K562 (cell line): ENCODE results near the gene AGAP1.
"Not testable (repeated sequence)": the region's sequence is repeated elsewhere in the genome, so short reads cannot be mapped to it uniquely, and the experiment has no call there.

ENCODE experiments used
- ARHGAP35 ChIP-seq: fragments of 450-650 bp; IDR thresholded peaks from 2 replicates; pipeline ENCODE4 v1.6.1; 2018; ENCODE audit not compliant: partially characterized antibody
- EZH2 ChIP-seq: IDR thresholded peaks from 2 replicates; pipeline ENCODE4 v1.6.1; 2012; ENCODE audit warnings: low read depth, mild to moderate bottlenecking, inconsistent platforms, low read length, borderline replicate concordance
- FOXM1 ChIP-seq, 2 experiments: fragments of 450-650 bp in 1 of 2; sonication (generic) in 1 of 2; formaldehyde crosslinking in 1 of 2; IDR thresholded peaks; 2 replicates each; pipeline versions ENCODE4 v1.6.1 to v1.9.0; 2017 to 2022; ENCODE audit warnings: low read depth in 2 of 2, mild to moderate bottlenecking in 2 of 2, missing genetic modification reagents in 1 of 2, moderate library complexity in 1 of 2
- JUND ChIP-seq, 2 experiments: IDR thresholded peaks; 2 replicates in 1 of 2; 3 replicates in 1 of 2; pipeline ENCODE4 v1.6.1; 2011; ENCODE audit warnings: borderline replicate concordance in 2 of 2, low read depth in 2 of 2, low read length in 2 of 2, improper control_type of control experiment in 1 of 2, missing biosample characterization in 1 of 2, missing genetic modification characterization in 1 of 2, missing genetic modification reagents in 1 of 2
- PATZ1 ChIP-seq: fragments of 250-450 bp; sonication (Bioruptor Pico); IDR thresholded peaks from 2 replicates; pipeline ENCODE4 v1.5.0; 2020; ENCODE audit warnings: mild to moderate bottlenecking, borderline replicate concordance
- RFX1 ChIP-seq: fragments of 450-650 bp; IDR thresholded peaks from 2 replicates; pipeline ENCODE4 v1.6.1; 2016; ENCODE audit warnings: mild to moderate bottlenecking, moderate library complexity
- TAF1 ChIP-seq: IDR thresholded peaks from 2 replicates; pipeline ENCODE4 v1.6.1; 2011; ENCODE audit warnings: mild to moderate bottlenecking, low read length, moderate library complexity; ENCODE audit not compliant: insufficient read depth, control insufficient read depth, severe bottlenecking; ENCODE audit errors: extremely low read depth
- ZFP36 ChIP-seq: fragments of 150-350 bp; IDR thresholded peaks from 2 replicates; pipeline ENCODE4 v1.6.1; 2018; ENCODE audit warnings: low read length, low read depth; ENCODE audit not compliant: partially characterized antibody
- ZNF282 ChIP-seq: sonication (generic); formaldehyde crosslinking; IDR thresholded peaks from 2 replicates; pipeline ENCODE4 v1.8.1; 2023; ENCODE audit warnings: missing genetic modification reagents
- ZNF384 ChIP-seq: IDR thresholded peaks from 2 replicates; pipeline ENCODE4 v1.6.1; 2012; ENCODE audit warnings: low read depth, low read length, improper control_type of control experiment
- TF ChIP-seq, protein P1 (sequence below): sonication (generic); formaldehyde crosslinking; IDR thresholded peaks from 2 replicates; pipeline ENCODE4 v1.8.0; 2022; ENCODE audit warnings: missing genetic modification reagents, mild to moderate bottlenecking, moderate library complexity, borderline replicate concordance
- TF ChIP-seq, protein P2 (sequence below): sonication (generic); formaldehyde crosslinking; IDR thresholded peaks from 2 replicates; pipeline ENCODE4 v1.8.0; 2022; ENCODE audit warnings: mild to moderate bottlenecking, missing genetic modification reagents
- TF ChIP-seq, protein P3 (sequence below): IDR thresholded peaks from 2 replicates; pipeline ENCODE4 v1.6.1; 2014; ENCODE audit warnings: antibody characterized with exemption

GRCh38 chr2:235764478-235764877 is 270.6 kb downstream of the AGAP1 start:
- TF ChIP-seq ZNF282 (CRISPR knock-in tag); PATZ1 (CRISPR knock-in tag); ZNF384; JUND (IDR thresholded peaks at IDR 0.05; ENCODE audit: borderline replicate concordance, low read depth, low read length); JUND (tag; IDR thresholded peaks at IDR 0.05; ENCODE audit: borderline replicate concordance, low read depth, low read length); EZH2; ARHGAP35; TAF1; FOXM1 (IDR thresholded peaks at IDR 0.05; ENCODE audit: low read depth); FOXM1 (CRISPR knock-in tag; IDR thresholded peaks at IDR 0.05; ENCODE audit: low read depth); RFX1; ZFP36: not testable (repeated sequence)
- TF ChIP-seq, protein P1, sequence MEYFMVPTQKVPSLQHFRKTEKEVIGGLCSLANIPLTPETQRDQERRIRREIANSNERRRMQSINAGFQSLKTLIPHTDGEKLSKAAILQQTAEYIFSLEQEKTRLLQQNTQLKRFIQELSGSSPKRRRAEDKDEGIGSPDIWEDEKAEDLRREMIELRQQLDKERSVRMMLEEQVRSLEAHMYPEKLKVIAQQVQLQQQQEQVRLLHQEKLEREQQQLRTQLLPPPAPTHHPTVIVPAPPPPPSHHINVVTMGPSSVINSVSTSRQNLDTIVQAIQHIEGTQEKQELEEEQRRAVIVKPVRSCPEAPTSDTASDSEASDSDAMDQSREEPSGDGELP (CRISPR knock-in tag), result not testable (repeated sequence)
- TF ChIP-seq, protein P2, sequence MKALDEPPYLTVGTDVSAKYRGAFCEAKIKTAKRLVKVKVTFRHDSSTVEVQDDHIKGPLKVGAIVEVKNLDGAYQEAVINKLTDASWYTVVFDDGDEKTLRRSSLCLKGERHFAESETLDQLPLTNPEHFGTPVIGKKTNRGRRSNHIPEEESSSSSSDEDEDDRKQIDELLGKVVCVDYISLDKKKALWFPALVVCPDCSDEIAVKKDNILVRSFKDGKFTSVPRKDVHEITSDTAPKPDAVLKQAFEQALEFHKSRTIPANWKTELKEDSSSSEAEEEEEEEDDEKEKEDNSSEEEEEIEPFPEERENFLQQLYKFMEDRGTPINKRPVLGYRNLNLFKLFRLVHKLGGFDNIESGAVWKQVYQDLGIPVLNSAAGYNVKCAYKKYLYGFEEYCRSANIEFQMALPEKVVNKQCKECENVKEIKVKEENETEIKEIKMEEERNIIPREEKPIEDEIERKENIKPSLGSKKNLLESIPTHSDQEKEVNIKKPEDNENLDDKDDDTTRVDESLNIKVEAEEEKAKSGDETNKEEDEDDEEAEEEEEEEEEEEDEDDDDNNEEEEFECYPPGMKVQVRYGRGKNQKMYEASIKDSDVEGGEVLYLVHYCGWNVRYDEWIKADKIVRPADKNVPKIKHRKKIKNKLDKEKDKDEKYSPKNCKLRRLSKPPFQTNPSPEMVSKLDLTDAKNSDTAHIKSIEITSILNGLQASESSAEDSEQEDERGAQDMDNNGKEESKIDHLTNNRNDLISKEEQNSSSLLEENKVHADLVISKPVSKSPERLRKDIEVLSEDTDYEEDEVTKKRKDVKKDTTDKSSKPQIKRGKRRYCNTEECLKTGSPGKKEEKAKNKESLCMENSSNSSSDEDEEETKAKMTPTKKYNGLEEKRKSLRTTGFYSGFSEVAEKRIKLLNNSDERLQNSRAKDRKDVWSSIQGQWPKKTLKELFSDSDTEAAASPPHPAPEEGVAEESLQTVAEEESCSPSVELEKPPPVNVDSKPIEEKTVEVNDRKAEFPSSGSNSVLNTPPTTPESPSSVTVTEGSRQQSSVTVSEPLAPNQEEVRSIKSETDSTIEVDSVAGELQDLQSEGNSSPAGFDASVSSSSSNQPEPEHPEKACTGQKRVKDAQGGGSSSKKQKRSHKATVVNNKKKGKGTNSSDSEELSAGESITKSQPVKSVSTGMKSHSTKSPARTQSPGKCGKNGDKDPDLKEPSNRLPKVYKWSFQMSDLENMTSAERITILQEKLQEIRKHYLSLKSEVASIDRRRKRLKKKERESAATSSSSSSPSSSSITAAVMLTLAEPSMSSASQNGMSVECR, result not testable (repeated sequence)
- TF ChIP-seq, protein P3, sequence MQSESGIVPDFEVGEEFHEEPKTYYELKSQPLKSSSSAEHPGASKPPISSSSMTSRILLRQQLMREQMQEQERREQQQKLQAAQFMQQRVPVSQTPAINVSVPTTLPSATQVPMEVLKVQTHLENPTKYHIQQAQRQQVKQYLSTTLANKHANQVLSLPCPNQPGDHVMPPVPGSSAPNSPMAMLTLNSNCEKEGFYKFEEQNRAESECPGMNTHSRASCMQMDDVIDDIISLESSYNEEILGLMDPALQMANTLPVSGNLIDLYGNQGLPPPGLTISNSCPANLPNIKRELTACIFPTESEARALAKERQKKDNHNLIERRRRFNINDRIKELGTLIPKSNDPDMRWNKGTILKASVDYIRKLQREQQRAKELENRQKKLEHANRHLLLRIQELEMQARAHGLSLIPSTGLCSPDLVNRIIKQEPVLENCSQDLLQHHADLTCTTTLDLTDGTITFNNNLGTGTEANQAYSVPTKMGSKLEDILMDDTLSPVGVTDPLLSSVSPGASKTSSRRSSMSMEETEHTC, result not testable (repeated sequence)
